Stomach (tissue), 9 donors: ENCODE results near the gene SEMA6A. TPM values are rescaled to one million over a fixed set of nuclear protein-coding genes. Genes with fewer than 3 reads are reported as not detected.

Source experiments
- DNase-seq, 2 donors: peaks; one replicate each; pipeline versions ENCODE4 v3.0.0 to v3.0.0-alpha.2; 2013 to 2019
- H3K27ac ChIP-seq, 5 donors: fragments of 200-600 bp in 4 of 5; sonication (generic) in 4 of 5; one replicate each; pipeline ENCODE4 v1.5.1; 2013 to 2019; ENCODE audit warnings: mild to moderate bottlenecking in 1 of 5, moderate library complexity in 1 of 5
- H3K27me3 ChIP-seq, 3 donors: fragments of 200-600 bp; sonication (generic); one replicate each; pipeline ENCODE4 v1.5.1; 2017 to 2019; ENCODE audit warnings: mixed run types in 1 of 3
- H3K36me3 ChIP-seq, 4 donors: fragments of 200-600 bp; sonication (generic); 1 replicate in 3 of 4; 2 replicates in 1 of 4; pipeline ENCODE4 v1.5.1; 2016 to 2019
- H3K4me1 ChIP-seq, 4 donors: fragments of 200-600 bp; sonication (generic); one replicate each; pipeline ENCODE4 v1.5.1; 2016 to 2019
- H3K4me3 ChIP-seq, 4 donors: fragments of 200-600 bp; sonication (generic) in 3 of 4; one replicate each; pipeline ENCODE4 v1.5.1; 2016 to 2019; ENCODE audit warnings: mild to moderate bottlenecking in 1 of 4
- H3K9me3 ChIP-seq, 4 donors: fragments of 200-600 bp; sonication (generic); one replicate each; pipeline ENCODE4 v1.5.1; 2016 to 2019
- CTCF ChIP-seq, 7 experiments: fragments of 450-650 bp in 4 of 7; fragments of 200-600 bp in 3 of 7; sonication (generic) in 3 of 7; IDR thresholded peaks; one replicate each; pipeline ENCODE4 v1.5.1; 2016 to 2019; ENCODE audit warnings: antibody characterized with exemption in 7 of 7, control low read depth in 2 of 7, mild to moderate bottlenecking in 1 of 7
- EP300 ChIP-seq: sonication (generic); formaldehyde crosslinking; IDR thresholded peaks from one replicate; pipeline ENCODE4 v1.6.1; 2017; ENCODE audit warnings: antibody characterized with exemption
- POLR2A ChIP-seq, 4 donors: fragments of 450-650 bp; IDR thresholded peaks; one replicate each; pipeline ENCODE4 v1.6.1; 2016; ENCODE audit warnings: antibody characterized with exemption in 4 of 4, control low read depth in 2 of 4, mild to moderate bottlenecking in 1 of 4, moderate library complexity in 1 of 4
- POLR2AphosphoS5 ChIP-seq, 3 donors: sonication (generic); formaldehyde crosslinking; IDR thresholded peaks; one replicate each; pipeline ENCODE4 v1.6.1; 2016; ENCODE audit warnings: antibody characterized with exemption in 3 of 3
- WGBS, 5 donors: extraction: QIAGEN DNeasy Blood & Tissue Kit in 3 of 5; methylation state at CpG; one replicate each; pipeline versions ENCODE4 v1.1.5 to v1.1.7; 2013 to 2018; 5-methylcytosine and 5-hydroxymethylcytosine counted together
- intact Hi-C: fragments of 100-400 bp; cut with DNase I; formaldehyde crosslinking; loops from one replicate; pipeline ENCODE4 v1.15.1; 2023; ENCODE audit warnings: low total_unique reads
- polyA plus RNA-seq, 3 donors: library from polyadenylated mRNA; stranded (reverse); fragments of 200-250 nt; gene quantifications; one replicate each; pipeline ENCODE4 v1.2.3, GENCODE V29; 2013
- total RNA-seq, 5 donors: library from RNA; depleted of rRNA; stranded (reverse); fragments of >200 nt; gene quantifications; one replicate each; pipeline versions ENCODE4 v1.1.0 to v1.2.3, GENCODE V29; 2014 to 2016
- donor health status: healthy with polysubstance abuse.
- donor health status: Bipolar disorder and iron deficiency.
- donor health status: healthy.

The SEMA6A gene
- total and polyA plus RNA-seq, 8 donors = 0.37 to 37.5 (median 11.0) TPM

- no peaks in the 10 kb centered on the region for H3K36me3 ChIP-seq
- DNase-seq = peak in 1 of 2 donors; percentile 76
- intact Hi-C loops = no loop called here
- peaks cover 0 to 14% (median 8%) of the 10 kb centered on the region in 4 donors for H3K4me1 ChIP-seq
- 64 to 83% (median 77%) methylated on average over 5 of the region's 5 CpGs for WGBS, 5 donors
- H3K27ac ChIP-seq = no peak overlapping the region
- no peak for TF ChIP-seq EP300
- TF ChIP-seq POLR2AphosphoS5 (IDR thresholded peaks at IDR 0.05) = no peak
- TF ChIP-seq POLR2A (IDR thresholded peaks at IDR 0.05) = no peak
- TF ChIP-seq CTCF (IDR thresholded peaks at IDR 0.05) = no peak
- H3K4me3 ChIP-seq = no peak overlapping the region
- no peaks in the 10 kb centered on the region for H3K27me3 ChIP-seq
- H3K9me3 ChIP-seq = no peaks in the 10 kb centered on the region
These were observed 163.5 kb downstream of the SEMA6A start for GRCh38 chr5:116411101-116411571.

GRCh38 chr5:116410336-116410890 is 164.2 kb downstream of the SEMA6A start:
- H3K4me1 ChIP-seq = peaks cover 0 to 10% (median 8%) of the 10 kb centered on the region in 4 donors
- H3K4me3 ChIP-seq = no peak overlapping the region
- peak in 1 of 2 donors; percentile 24 for DNase-seq
- WGBS, 5 donors = 67 to 90% (median 86%) methylated on average over 3 of the region's 3 CpGs
- intact Hi-C loops = no loop called here
- no peak for TF ChIP-seq POLR2A (IDR thresholded peaks at IDR 0.05)
- TF ChIP-seq EP300 = no peak
- no peak for TF ChIP-seq POLR2AphosphoS5 (IDR thresholded peaks at IDR 0.05)
- TF ChIP-seq CTCF (IDR thresholded peaks at IDR 0.05) = no peak
- no peaks in the 10 kb centered on the region for H3K27me3 ChIP-seq
- H3K27ac ChIP-seq = no peak overlapping the region
- H3K9me3 ChIP-seq = no peaks in the 10 kb centered on the region
- H3K36me3 ChIP-seq = no peaks in the 10 kb centered on the region

- Histone ChIP-seq H3K36me3 (no peaks in the 10 kb centered on the region), H3K27ac (no peak overlapping the region), H3K4me1 (peaks cover 0 to 10% (median 6%) of the 10 kb centered on the region in 4 donors), H3K4me3 (no peak overlapping the region), H3K9me3 (no peaks in the 10 kb centered on the region), H3K27me3 (no peaks in the 10 kb centered on the region)
- no peak for DNase-seq
- WGBS, 5 donors = 80 to 90% (median 86%) methylated on average over 5 of the region's 5 CpGs
- TF ChIP-seq POLR2A (IDR thresholded peaks at IDR 0.05) = no peak
- no peak for TF ChIP-seq EP300
- TF ChIP-seq CTCF (IDR thresholded peaks at IDR 0.05) = no peak
- TF ChIP-seq POLR2AphosphoS5 (IDR thresholded peaks at IDR 0.05) = no peak
- intact Hi-C loops = no loop called here
These were observed 164.9 kb downstream of the SEMA6A start for GRCh38 chr5:116409591-116410296.

- H3K4me3 ChIP-seq = no peak overlapping the region
- DNase-seq = no peak
- no peak overlapping the region for H3K27ac ChIP-seq
- no peaks in the 10 kb centered on the region for H3K9me3 ChIP-seq
- H3K36me3 ChIP-seq = no peaks in the 10 kb centered on the region
- peaks cover 0 to 8% (median 6%) of the 10 kb centered on the region in 4 donors for H3K4me1 ChIP-seq
- H3K27me3 ChIP-seq = no peaks in the 10 kb centered on the region
- WGBS, 5 donors = 77 to 88% (median 86%) methylated on average over 7 of the region's 7 CpGs
- intact Hi-C loops = no loop called here
- TF ChIP-seq POLR2A (IDR thresholded peaks at IDR 0.05) (no peak), EP300 (no peak), POLR2AphosphoS5 (IDR thresholded peaks at IDR 0.05) (no peak), CTCF (IDR thresholded peaks at IDR 0.05) (no peak)
These were observed 168.1 kb downstream of the SEMA6A start for GRCh38 chr5:116406306-116407041.
